ENCODE data around the gene ACOXL. TPM values are rescaled to one million over a fixed set of nuclear protein-coding genes. Genes with fewer than 3 reads are reported as not detected.

The ACOXL gene
- total and polyA plus RNA-seq, 2 donors (not counting 3 experiments of a cell fraction or from before 2014, with no cell fraction given), result not detected

DNA sequence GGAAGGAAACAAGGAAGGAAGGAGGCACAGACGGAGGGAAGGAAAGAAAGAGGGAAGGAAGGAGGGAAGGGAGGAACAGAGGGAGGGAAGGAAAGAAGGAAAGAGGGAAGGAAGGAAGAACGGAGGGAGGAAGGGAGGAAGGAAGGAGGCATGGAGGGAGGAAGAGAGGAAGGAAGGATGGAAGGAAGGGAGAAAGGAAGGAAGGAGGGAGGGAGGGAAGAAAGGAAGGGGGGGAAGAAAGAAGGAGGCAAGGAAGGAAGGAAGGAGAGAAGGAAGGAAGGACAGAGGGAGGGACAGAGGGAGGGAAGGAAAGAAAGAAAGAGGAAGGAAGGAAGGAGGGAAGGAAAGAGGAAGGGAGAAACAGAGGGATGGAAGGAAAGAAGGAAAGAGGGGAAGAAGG, 7.6 kb upstream of the ACOXL start:
- CTCF ChIA-PET, result interaction anchor here (1.2 kb wide), 1 partner anchor 30 kb away, joined by 3 read pairs; no protein-coding TSS in a partner anchor
- POLR2A ChIA-PET, result no interaction called here

DNA sequence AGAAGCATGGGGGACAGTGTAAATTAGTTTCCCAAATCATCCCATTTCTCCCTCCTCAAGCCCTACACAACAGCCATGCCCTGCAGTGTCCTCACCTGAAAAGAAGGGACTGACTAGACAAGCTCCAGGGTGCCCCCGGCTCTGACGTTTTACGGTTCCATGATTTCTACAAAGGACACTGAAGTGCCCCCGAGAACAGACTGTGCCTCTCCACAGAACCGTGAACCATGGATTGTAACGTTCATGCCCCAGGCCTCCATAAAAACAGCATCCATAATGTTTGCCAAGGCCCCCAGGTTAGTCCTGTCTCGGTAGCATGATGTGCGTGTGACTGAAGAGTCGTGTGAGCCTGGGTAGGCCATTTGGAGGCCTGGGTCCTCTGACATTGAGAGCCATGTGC, 7.0 kb upstream of the ACOXL start:
- Histone ChIP-seq H3K27ac (ENCODE audit: insufficient read depth, low read depth, low read length) (no peak overlapping the region), H3K9me1 (replicated peaks; ENCODE audit: control insufficient read depth, extremely low read depth, insufficient read depth, low read length) (no peaks in the 10 kb centered on the region), H3K4me3 (replicated peaks in 1 of 3; ENCODE audit: insufficient read depth in 1 of 3, low read depth in 1 of 3, low read length in 3 of 3) (no peak overlapping the region), H2AFZ (ENCODE audit: low read depth, low read length) (no peak overlapping the region), H3K79me2 (ENCODE audit: control insufficient read depth, insufficient read depth, low read length) (no peaks in the 10 kb centered on the region), H4K20me1 (replicated peaks; ENCODE audit: control insufficient read depth, extremely low read depth, insufficient read depth, low read length) (no peaks in the 10 kb centered on the region), H3K9me3 (replicated peaks; ENCODE audit: control insufficient read depth, insufficient read depth, low read length) (no peaks in the 10 kb centered on the region), H3K36me3 (ENCODE audit: control insufficient read depth in 2 of 2, extremely low read depth in 1 of 2, insufficient read depth in 2 of 2, low read length in 2 of 2) (no peaks in the 10 kb centered on the region), H3K4me1 (ENCODE audit: control insufficient read depth, extremely low read depth, insufficient read depth, low read length) (no peaks in the 10 kb centered on the region), H3K27me3 (ENCODE audit: control insufficient read depth in 2 of 2, insufficient read depth in 2 of 2, low read length in 2 of 2) (peaks cover 32 to 36% of the 10 kb centered on the region in 2 experiments), H3K4me2 (ENCODE audit: insufficient read depth, low read length) (no peak overlapping the region), H3K9ac (replicated peaks; ENCODE audit: extremely low read depth, insufficient read depth, low read length) (no peak overlapping the region)
- TF ChIP-seq EZH2 (IDR thresholded peaks at IDR 0.05; ENCODE audit: borderline replicate concordance, low read depth, low read length, severe bottlenecking), result no peak
- TF ChIP-seq, protein P1, sequence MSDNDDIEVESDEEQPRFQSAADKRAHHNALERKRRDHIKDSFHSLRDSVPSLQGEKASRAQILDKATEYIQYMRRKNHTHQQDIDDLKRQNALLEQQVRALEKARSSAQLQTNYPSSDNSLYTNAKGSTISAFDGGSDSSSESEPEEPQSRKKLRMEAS (IDR thresholded peaks at IDR 0.05; ENCODE audit: insufficient read depth, insufficient read length), result no peak
- no peak for TF ChIP-seq FOS (IDR thresholded peaks at IDR 0.05; ENCODE audit: borderline replicate concordance, insufficient read depth, low read length)
- TF ChIP-seq JUN (IDR thresholded peaks at IDR 0.05; ENCODE audit: borderline replicate concordance, insufficient read depth, insufficient read length, low read depth), result no peak
- TF ChIP-seq MYC (IDR thresholded peaks at IDR 0.05; ENCODE audit: low read depth, low read length), result no peak
- TF ChIP-seq, protein P2, sequence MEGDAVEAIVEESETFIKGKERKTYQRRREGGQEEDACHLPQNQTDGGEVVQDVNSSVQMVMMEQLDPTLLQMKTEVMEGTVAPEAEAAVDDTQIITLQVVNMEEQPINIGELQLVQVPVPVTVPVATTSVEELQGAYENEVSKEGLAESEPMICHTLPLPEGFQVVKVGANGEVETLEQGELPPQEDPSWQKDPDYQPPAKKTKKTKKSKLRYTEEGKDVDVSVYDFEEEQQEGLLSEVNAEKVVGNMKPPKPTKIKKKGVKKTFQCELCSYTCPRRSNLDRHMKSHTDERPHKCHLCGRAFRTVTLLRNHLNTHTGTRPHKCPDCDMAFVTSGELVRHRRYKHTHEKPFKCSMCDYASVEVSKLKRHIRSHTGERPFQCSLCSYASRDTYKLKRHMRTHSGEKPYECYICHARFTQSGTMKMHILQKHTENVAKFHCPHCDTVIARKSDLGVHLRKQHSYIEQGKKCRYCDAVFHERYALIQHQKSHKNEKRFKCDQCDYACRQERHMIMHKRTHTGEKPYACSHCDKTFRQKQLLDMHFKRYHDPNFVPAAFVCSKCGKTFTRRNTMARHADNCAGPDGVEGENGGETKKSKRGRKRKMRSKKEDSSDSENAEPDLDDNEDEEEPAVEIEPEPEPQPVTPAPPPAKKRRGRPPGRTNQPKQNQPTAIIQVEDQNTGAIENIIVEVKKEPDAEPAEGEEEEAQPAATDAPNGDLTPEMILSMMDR (IDR thresholded peaks at IDR 0.05; ENCODE audit: extremely low read depth in 1 of 2, insufficient read depth in 1 of 2, low read depth in 1 of 2, low read length in 2 of 2), result no peak
- TF ChIP-seq GATA2 (IDR thresholded peaks at IDR 0.05; ENCODE audit: insufficient read depth, insufficient read length, low read depth, low read length), result no peak
- no peak for TF ChIP-seq POLR2A (IDR thresholded peaks at IDR 0.05; ENCODE audit: low read depth, low read length)
- no peak for TF ChIP-seq POLR2AphosphoS5 (IDR thresholded peaks at IDR 0.05; ENCODE audit: insufficient read depth, low read depth, low read length)
- BruUV-seq (replicated peaks), result no TSS peak
- intact Hi-C loops (cut with micrococcal nuclease) (no loop called here), dilution Hi-C loops (cut with MboI; ENCODE audit: extremely low pct_ligation_motif_present, low sequenced_read_pairs) (no loop called here)
- FAIRE-seq (no peak), DNase-seq (ENCODE audit: low read depth, low spot score) (no peak)
- POLR2A ChIA-PET, result no interaction called here
- CTCF ChIA-PET, result interaction anchor here (1.2 kb wide), 1 partner anchor 30 kb away, joined by 3 read pairs; no protein-coding TSS in a partner anchor

More for the DNA sequence above, 7.6 kb upstream of the ACOXL start:
- dilution Hi-C loops (cut with MboI; ENCODE audit: extremely low pct_ligation_motif_present, low sequenced_read_pairs), result no loop called here
- Histone ChIP-seq H3K4me3 (replicated peaks in 1 of 3; ENCODE audit: insufficient read depth in 1 of 3, low read depth in 1 of 3, low read length in 3 of 3) (no peak overlapping the region), H3K27me3 (ENCODE audit: control insufficient read depth in 2 of 2, insufficient read depth in 2 of 2, low read length in 2 of 2) (peaks cover 32 to 33% of the 10 kb centered on the region in 2 experiments), H3K4me2 (ENCODE audit: insufficient read depth, low read length) (no peak overlapping the region), H3K4me1 (ENCODE audit: control insufficient read depth, extremely low read depth, insufficient read depth, low read length) (no peaks in the 10 kb centered on the region), H3K9me1 (replicated peaks; ENCODE audit: control insufficient read depth, extremely low read depth, insufficient read depth, low read length) (no peaks in the 10 kb centered on the region), H3K79me2 (ENCODE audit: control insufficient read depth, insufficient read depth, low read length) (no peaks in the 10 kb centered on the region), H3K9ac (replicated peaks; ENCODE audit: extremely low read depth, insufficient read depth, low read length) (no peak overlapping the region), H4K20me1 (replicated peaks; ENCODE audit: control insufficient read depth, extremely low read depth, insufficient read depth, low read length) (no peaks in the 10 kb centered on the region), H3K27ac (ENCODE audit: insufficient read depth, low read depth, low read length) (no peak overlapping the region), H3K36me3 (ENCODE audit: control insufficient read depth in 2 of 2, extremely low read depth in 1 of 2, insufficient read depth in 2 of 2, low read length in 2 of 2) (no peaks in the 10 kb centered on the region), H2AFZ (ENCODE audit: low read depth, low read length) (no peak overlapping the region), H3K9me3 (replicated peaks; ENCODE audit: control insufficient read depth, insufficient read depth, low read length) (no peaks in the 10 kb centered on the region)
- intact Hi-C loops (cut with micrococcal nuclease), result no loop called here
- no TSS peak for BruUV-seq (replicated peaks)
- DNase-seq (ENCODE audit: low read depth, low spot score) (no peak), FAIRE-seq (no peak)
- no peak for TF ChIP-seq GATA2 (IDR thresholded peaks at IDR 0.05; ENCODE audit: insufficient read depth, insufficient read length, low read depth, low read length)
- no peak for TF ChIP-seq POLR2A (IDR thresholded peaks at IDR 0.05; ENCODE audit: low read depth, low read length)
- no peak for TF ChIP-seq MYC (IDR thresholded peaks at IDR 0.05; ENCODE audit: low read depth, low read length)
- TF ChIP-seq POLR2AphosphoS5 (IDR thresholded peaks at IDR 0.05; ENCODE audit: insufficient read depth, low read depth, low read length), result no peak
- TF ChIP-seq, protein P2 (IDR thresholded peaks at IDR 0.05; ENCODE audit: extremely low read depth in 1 of 2, insufficient read depth in 1 of 2, low read depth in 1 of 2, low read length in 2 of 2), result no peak
- no peak for TF ChIP-seq FOS (IDR thresholded peaks at IDR 0.05; ENCODE audit: borderline replicate concordance, insufficient read depth, low read length)
- no peak for TF ChIP-seq EZH2 (IDR thresholded peaks at IDR 0.05; ENCODE audit: borderline replicate concordance, low read depth, low read length, severe bottlenecking)
